GM06990 (cell line): ENCODE measurements around the gene MRPL2.

ENCODE experiments used
- DNase-seq: peaks from one replicate; pipeline ENCODE4 v3.0.0-alpha.2; 2011; ENCODE audit not compliant: insufficient read length; ENCODE audit errors: extremely low read depth
- H3K27me3 ChIP-seq: replicated peaks from 2 replicates; pipeline ENCODE4 v1.6.0; 2011; ENCODE audit warnings: low read length; ENCODE audit not compliant: control insufficient read depth, insufficient read depth
- H3K36me3 ChIP-seq: 2 replicates; pipeline ENCODE4 v1.5.1; 2011; ENCODE audit warnings: low read length; ENCODE audit not compliant: control insufficient read depth, insufficient read depth
- H3K4me3 ChIP-seq: replicated peaks from 2 replicates; pipeline ENCODE4 v1.5.1; 2011; ENCODE audit warnings: low read depth, mild to moderate bottlenecking, control low read depth, low read length
- CTCF ChIP-seq: IDR thresholded peaks from 2 replicates; pipeline ENCODE4 v1.5.1; 2011; ENCODE audit warnings: low read length, control low read depth, mild to moderate bottlenecking, inconsistent platforms; ENCODE audit not compliant: insufficient read depth, poor library complexity, severe bottlenecking

The MRPL2 gene

GRCh38 chr6:43007126-43007525 is 52.1 kb downstream of the MRPL2 start:
- Histone ChIP-seq H3K27me3 (no peaks in the 10 kb centered on the region), H3K36me3 (peaks cover 27% of the 10 kb centered on the region), H3K4me3 (no peak overlapping the region)
- no peak for DNase-seq
- TF ChIP-seq CTCF: no peak

GRCh38 chr6:43006251-43006650 is 53.0 kb downstream of the MRPL2 start:
- DNase-seq: no peak
- no peak for TF ChIP-seq CTCF
- H3K27me3 ChIP-seq: no peaks in the 10 kb centered on the region
- peaks cover 21% of the 10 kb centered on the region for H3K36me3 ChIP-seq
- no peak overlapping the region for H3K4me3 ChIP-seq

GRCh38 chr6:43005844-43006243 is 53.4 kb downstream of the MRPL2 start:
- no peak for DNase-seq
- Histone ChIP-seq H3K27me3 (no peaks in the 10 kb centered on the region), H3K36me3 (peaks cover 17% of the 10 kb centered on the region), H3K4me3 (no peak overlapping the region)
- no peak for TF ChIP-seq CTCF
